GM21717 (cell line): ENCODE measurements around the gene PLXNA2.

Source experiments
- ATAC-seq: cut with Tn5 transposase; IDR thresholded peaks from one replicate; pipeline ENCODE4 v1.9.1; 2021; ENCODE audit warnings: mild to moderate bottlenecking, moderate library complexity; ENCODE audit not compliant: unreplicated experiment

PLXNA2 gene

GRCh38 chr1:208205216-208206013, 38.8 kb downstream of the PLXNA2 start:
- ATAC-seq: no peak

- ATAC-seq: no peak
Measured at GRCh38 chr1:208204779-208205178, 39.4 kb downstream of the PLXNA2 start.

- no peak for ATAC-seq
Measured at GRCh38 chr1:208203848-208204609, 40.2 kb downstream of the PLXNA2 start.

- ATAC-seq: no peak
Measured at GRCh38 chr1:208203127-208203847, 40.9 kb downstream of the PLXNA2 start.

- no peak for ATAC-seq
Measured at GRCh38 chr1:208202333-208202995, 41.7 kb downstream of the PLXNA2 start.

- no peak for ATAC-seq
Measured at GRCh38 chr1:208201229-208201628, 43.0 kb downstream of the PLXNA2 start.

GRCh38 chr1:208200116-208200515, 44.1 kb downstream of the PLXNA2 start:
- no peak for ATAC-seq

GRCh38 chr1:208198236-208198635, 45.9 kb downstream of the PLXNA2 start:
- ATAC-seq: no peak

- no peak for ATAC-seq
Measured at GRCh38 chr1:208194944-208195343, 49.2 kb downstream of the PLXNA2 start.

GRCh38 chr1:208192995-208193394, 51.2 kb downstream of the PLXNA2 start:
- no peak for ATAC-seq

- no peak for ATAC-seq
Measured at GRCh38 chr1:208190784-208191183, 53.4 kb downstream of the PLXNA2 start.

GRCh38 chr1:208189716-208190115, 54.5 kb downstream of the PLXNA2 start:
- ATAC-seq: no peak

GRCh38 chr1:208189183-208189582, 55.0 kb downstream of the PLXNA2 start:
- ATAC-seq: peak; percentile 53

- no peak for ATAC-seq
Measured at GRCh38 chr1:208188607-208189006, 55.6 kb downstream of the PLXNA2 start.

GRCh38 chr1:208187499-208188041, 56.6 kb downstream of the PLXNA2 start:
- ATAC-seq: peak; percentile 78

GRCh38 chr1:208185801-208186231, 58.4 kb downstream of the PLXNA2 start:
- ATAC-seq: no peak

- ATAC-seq: no peak
Measured at GRCh38 chr1:208184966-208185654, 59.1 kb downstream of the PLXNA2 start.

GRCh38 chr1:208183977-208184911, 59.9 kb downstream of the PLXNA2 start:
- ATAC-seq: no peak
